Gastroesophageal sphincter (tissue), 4 donors: ENCODE data around the gene VEZF1. TPM values are rescaled to one million over a fixed set of nuclear protein-coding genes. Genes with fewer than 3 reads are reported as not detected.

Source experiments
- ATAC-seq: fragments of 150-250 bp; one replicate; pipeline ENCODE4 v1.9.1; 2016; ENCODE audit warnings: mild to moderate bottlenecking, moderate library complexity
- H3K27ac ChIP-seq, 4 donors: fragments of 200-600 bp; sonication (generic) in 3 of 4; 1 replicate in 3 of 4; 2 replicates in 1 of 4; pipeline ENCODE4 v1.5.1; 2016 to 2019
- H3K27me3 ChIP-seq: fragments of 200-600 bp; sonication (generic); one replicate; pipeline ENCODE4 v1.5.1; 2019
- H3K36me3 ChIP-seq, 2 donors: fragments of 200-600 bp; sonication (generic); one replicate each; pipeline ENCODE4 v1.5.1; 2019; ENCODE audit warnings: control low read depth in 1 of 2
- H3K4me1 ChIP-seq, 3 donors: fragments of 200-600 bp; sonication (generic); 1 replicate in 2 of 3; 2 replicates in 1 of 3; pipeline ENCODE4 v1.5.1; 2016 to 2019; ENCODE audit warnings: control low read depth in 2 of 3
- H3K4me3 ChIP-seq, 2 donors: fragments of 200-600 bp; sonication (generic); one replicate each; pipeline ENCODE4 v1.5.1; 2019; ENCODE audit warnings: mild to moderate bottlenecking in 1 of 2, moderate library complexity in 1 of 2
- H3K9me3 ChIP-seq, 3 donors: fragments of 200-600 bp; sonication (generic); one replicate each; pipeline ENCODE4 v1.5.1; 2017 to 2019; ENCODE audit warnings: control low read depth in 2 of 3
- CTCF ChIP-seq, 4 experiments: fragments of 200-600 bp in 2 of 4; fragments of 450-650 bp in 2 of 4; sonication (generic) in 1 of 4; IDR thresholded peaks; one replicate each; pipeline ENCODE4 v1.5.1; 2017 to 2019; ENCODE audit warnings: antibody characterized with exemption in 4 of 4, mild to moderate bottlenecking in 2 of 4, moderate library complexity in 2 of 4
- EP300 ChIP-seq: sonication (generic); formaldehyde crosslinking; IDR thresholded peaks from one replicate; pipeline ENCODE4 v1.6.1; 2017; ENCODE audit warnings: antibody characterized with exemption, mild to moderate bottlenecking
- POLR2A ChIP-seq, 2 donors: fragments of 450-650 bp; IDR thresholded peaks; one replicate each; pipeline ENCODE4 v1.6.1; 2017; ENCODE audit warnings: antibody characterized with exemption in 2 of 2, mild to moderate bottlenecking in 2 of 2, moderate library complexity in 1 of 2
- POLR2AphosphoS5 ChIP-seq: sonication (generic); formaldehyde crosslinking; IDR thresholded peaks from one replicate; pipeline ENCODE4 v1.6.1; 2017; ENCODE audit warnings: antibody characterized with exemption
- WGBS, 2 donors: methylation state at CpG; one replicate each; pipeline ENCODE4 v1.1.5; 2018; ENCODE audit warnings: low coverage in 1 of 2; 5-methylcytosine and 5-hydroxymethylcytosine counted together
- total RNA-seq, 4 donors: library from RNA; depleted of rRNA; stranded (reverse); fragments of >200 nt; gene quantifications; one replicate each; pipeline ENCODE4 v1.1.0, GENCODE V29; 2016

Gene VEZF1
- total RNA-seq, 4 donors from 2014 or later: 115 to 148 (median 132) TPM

- H3K4me1 ChIP-seq: peaks cover 3 to 57% (median 32%) of the 10 kb centered on the region in 3 donors
- no peaks in the 10 kb centered on the region for H3K36me3 ChIP-seq
- ATAC-seq: peak; percentile 87
- 0 to 11% methylated on average over 2 to 3 of the region's 79 CpGs for WGBS, 2 donors
- peak within 1 kb of the TSS; percentile 66 to 94 for H3K4me3 ChIP-seq
- H3K27ac ChIP-seq: peak within 1 kb of the TSS; percentile 89 to 100 (median 100)
- H3K27me3 ChIP-seq: no peaks in the 10 kb centered on the region
- no peaks in the 10 kb centered on the region for H3K9me3 ChIP-seq
- TF ChIP-seq CTCF (IDR thresholded peaks at IDR 0.05) (peak in 3 of 4 experiments; percentile 59 to 78 (median 71)), POLR2A (IDR thresholded peaks at IDR 0.05) (peak; percentile 31 to 43), POLR2AphosphoS5 (peak; percentile 61), EP300 (no peak)
Measured at GRCh38 chr17:57955183-57955931, 32.7 kb downstream of the VEZF1 start, which contains the start of gene CUEDC1. CUEDC1 (minus strand) TSS chr17:57955412; CDS start chr17:57885564, 69,848 bp downstream.

GRCh38 chr17:57954397-57955182 lies 33.5 kb downstream of the VEZF1 start:
- Histone ChIP-seq H3K4me1 (peaks cover 3 to 65% (median 40%) of the 10 kb centered on the region in 3 donors), H3K4me3 (peak overlapping the region; percentile 66 to 94), H3K36me3 (no peaks in the 10 kb centered on the region), H3K27me3 (no peaks in the 10 kb centered on the region), H3K9me3 (no peaks in the 10 kb centered on the region), H3K27ac (peak overlapping the region; percentile 89 to 100 (median 100))
- TF ChIP-seq POLR2AphosphoS5 (peak; percentile 79), EP300 (no peak), POLR2A (IDR thresholded peaks at IDR 0.05) (peak; percentile 71), CTCF (IDR thresholded peaks at IDR 0.05) (peak in 1 of 4 experiments; percentile 5)
- peak; percentile 78 for ATAC-seq
- WGBS, 2 donors: 0 to 1% methylated on average over 3 to 11 of the region's 85 CpGs

- no peak for TF ChIP-seq POLR2A (IDR thresholded peaks at IDR 0.05)
- TF ChIP-seq POLR2AphosphoS5: no peak
- no peak for TF ChIP-seq EP300
- no peaks in the 10 kb centered on the region for H3K9me3 ChIP-seq
- peak overlapping the region; percentile 89 to 100 (median 100) for H3K27ac ChIP-seq
- WGBS, 2 donors: 7 to 51% methylated on average over 6 to 9 of the region's 13 CpGs
- no peak for ATAC-seq
- H3K27me3 ChIP-seq: no peaks in the 10 kb centered on the region
- H3K4me3 ChIP-seq: peak overlapping the region; percentile 66 to 94
- H3K4me1 ChIP-seq: peaks cover 7 to 72% (median 47%) of the 10 kb centered on the region in 3 donors
- H3K36me3 ChIP-seq: no peaks in the 10 kb centered on the region
Measured at GRCh38 chr17:57953705-57954396, 34.2 kb downstream of the VEZF1 start.

GRCh38 chr17:57953219-57953618 lies 34.8 kb downstream of the VEZF1 start:
- TF ChIP-seq POLR2A (IDR thresholded peaks at IDR 0.05): no peak
- no peak for TF ChIP-seq CTCF (IDR thresholded peaks at IDR 0.05)
- no peak for TF ChIP-seq EP300
- TF ChIP-seq POLR2AphosphoS5: no peak
- Histone ChIP-seq H3K4me1 (peaks cover 9 to 78% (median 52%) of the 10 kb centered on the region in 3 donors), H3K4me3 (peak overlapping the region in 1 of 2 donors; percentile 94), H3K36me3 (no peaks in the 10 kb centered on the region), H3K9me3 (no peaks in the 10 kb centered on the region), H3K27ac (peak overlapping the region; percentile 89 to 100 (median 100)), H3K27me3 (no peaks in the 10 kb centered on the region)
- 71% methylated on average over 1 of the region's 1 CpG; no CpG with 5 or more reads in 1 of the 2 donors for WGBS, 2 donors
- no peak for ATAC-seq

- 73 to 100% methylated on average over 1 of the region's 5 CpGs for WGBS, 2 donors
- peaks cover 12 to 97% (median 75%) of the 10 kb centered on the region in 3 donors for H3K4me1 ChIP-seq
- ATAC-seq: no peak
- no peaks in the 10 kb centered on the region for H3K9me3 ChIP-seq
- no peak overlapping the region for H3K4me3 ChIP-seq
- H3K27ac ChIP-seq: peak overlapping the region; percentile 97 to 100 (median 99)
- H3K27me3 ChIP-seq: no peaks in the 10 kb centered on the region
- TF ChIP-seq EP300 (no peak), POLR2A (IDR thresholded peaks at IDR 0.05) (no peak), POLR2AphosphoS5 (no peak), CTCF (IDR thresholded peaks at IDR 0.05) (no peak)
- H3K36me3 ChIP-seq: no peaks in the 10 kb centered on the region
Measured at GRCh38 chr17:57949649-57950048, 38.4 kb downstream of the VEZF1 start.
